Thymus (tissue), 11 donors: Measurements from ENCODE around the gene KRT77. TPM values are rescaled to one million over a fixed set of nuclear protein-coding genes. Genes with fewer than 3 reads are reported as not detected.

Experiments used
- DNase-seq, 9 donors: peaks; one replicate each; pipeline ENCODE4 v3.0.0-alpha.2; 2013; ENCODE audit warnings: low spot score in 9 of 9, low read depth in 6 of 9, missing footprints in 1 of 9
- H3K27ac ChIP-seq, 2 donors: one replicate each; pipeline ENCODE4 v1.5.1; 2013; ENCODE audit warnings: control low read depth in 1 of 2, low read depth in 1 of 2, low read length in 1 of 2, mild to moderate bottlenecking in 1 of 2, moderate library complexity in 1 of 2
- H3K27me3 ChIP-seq, 2 donors: one replicate each; pipeline ENCODE4 v1.5.1; 2013; ENCODE audit warnings: low read length in 1 of 2; ENCODE audit not compliant: control insufficient read depth in 2 of 2, insufficient read depth in 1 of 2
- H3K36me3 ChIP-seq, 2 donors: one replicate each; pipeline ENCODE4 v1.5.1; 2013; ENCODE audit warnings: low read length in 1 of 2, mild to moderate bottlenecking in 1 of 2, moderate library complexity in 1 of 2; ENCODE audit not compliant: control insufficient read depth in 2 of 2, insufficient read depth in 2 of 2
- H3K4me1 ChIP-seq, 2 donors: one replicate each; pipeline ENCODE4 v1.5.1; 2013; ENCODE audit warnings: low read length in 2 of 2; ENCODE audit not compliant: control insufficient read depth in 2 of 2, insufficient read depth in 2 of 2
- H3K4me3 ChIP-seq, 2 donors: one replicate each; pipeline ENCODE4 v1.5.1; 2013; ENCODE audit warnings: low read length in 2 of 2, control low read depth in 1 of 2, mild to moderate bottlenecking in 1 of 2
- H3K9me3 ChIP-seq, 2 donors: one replicate each; pipeline ENCODE4 v1.5.1; 2013; ENCODE audit warnings: low read length in 1 of 2, mild to moderate bottlenecking in 1 of 2; ENCODE audit not compliant: control insufficient read depth in 2 of 2, insufficient read depth in 1 of 2
- WGBS: extraction: QIAGEN DNeasy Blood & Tissue Kit; methylation state at CpG from one replicate; pipeline ENCODE4 v1.1.7; 2013; 5-methylcytosine and 5-hydroxymethylcytosine counted together
- polyA plus RNA-seq: library from polyadenylated mRNA; stranded (reverse); fragments of 200-250 nt; gene quantifications from one replicate; pipeline ENCODE4 v1.2.3, GENCODE V29; 2013
- total RNA-seq: library from RNA; stranded (reverse); fragments of 120-200 nt; gene quantifications from one replicate; pipeline ENCODE4 v1.2.4, GENCODE V29; 2013
- donor health status: healthy.

The KRT77 gene
- total and polyA plus RNA-seq, 2 donors: 0.66 to 4.1 TPM

GRCh38 chr12:52742196-52742580, 38.9 kb upstream of the KRT77 start:
- Histone ChIP-seq H3K4me3 (no peak overlapping the region), H3K9me3 (no peaks in the 10 kb centered on the region), H3K4me1 (no peaks in the 10 kb centered on the region), H3K27ac (no peak overlapping the region), H3K27me3 (peaks cover 0 to 2% of the 10 kb centered on the region in 2 donors), H3K36me3 (no peaks in the 10 kb centered on the region)
- WGBS: 87% methylated on average over 7 of the region's 7 CpGs
- DNase-seq: no peak

- Histone ChIP-seq H3K27ac (no peak overlapping the region), H3K9me3 (no peaks in the 10 kb centered on the region), H3K27me3 (peaks cover 0 to 2% of the 10 kb centered on the region in 2 donors), H3K36me3 (no peaks in the 10 kb centered on the region), H3K4me3 (no peak overlapping the region), H3K4me1 (no peaks in the 10 kb centered on the region)
- DNase-seq: peak; percentile 24 to 80 (median 51)
- 19% methylated on average over 16 of the region's 16 CpGs for WGBS
Observed at GRCh38 chr12:52741375-52742195, 38.3 kb upstream of the KRT77 start.

- no peak overlapping the region for H3K4me3 ChIP-seq
- no peaks in the 10 kb centered on the region for H3K4me1 ChIP-seq
- DNase-seq: no peak
- no peaks in the 10 kb centered on the region for H3K36me3 ChIP-seq
- no peaks in the 10 kb centered on the region for H3K9me3 ChIP-seq
- peaks cover 0 to 2% of the 10 kb centered on the region in 2 donors for H3K27me3 ChIP-seq
- H3K27ac ChIP-seq: no peak overlapping the region
Observed at GRCh38 chr12:52740584-52740983, 37.3 kb upstream of the KRT77 start.

- Histone ChIP-seq H3K4me3 (no peak overlapping the region), H3K9me3 (no peaks in the 10 kb centered on the region), H3K36me3 (no peaks in the 10 kb centered on the region), H3K27ac (no peak overlapping the region), H3K27me3 (peaks cover 0 to 2% of the 10 kb centered on the region in 2 donors), H3K4me1 (no peaks in the 10 kb centered on the region)
- DNase-seq: no peak
Observed at GRCh38 chr12:52739963-52740362, 36.6 kb upstream of the KRT77 start.

- Histone ChIP-seq H3K27ac (no peak overlapping the region), H3K27me3 (no peaks in the 10 kb centered on the region), H3K4me3 (no peak overlapping the region), H3K4me1 (no peaks in the 10 kb centered on the region), H3K9me3 (no peaks in the 10 kb centered on the region), H3K36me3 (no peaks in the 10 kb centered on the region)
- DNase-seq: no peak
- 86% methylated on average over 5 of the region's 5 CpGs for WGBS
Observed at GRCh38 chr12:52735816-52736632, 32.7 kb upstream of the KRT77 start.

- Histone ChIP-seq H3K4me1 (no peaks in the 10 kb centered on the region), H3K27me3 (no peaks in the 10 kb centered on the region), H3K36me3 (no peaks in the 10 kb centered on the region), H3K4me3 (no peak overlapping the region), H3K27ac (no peak overlapping the region), H3K9me3 (no peaks in the 10 kb centered on the region)
- 85% methylated on average over 8 of the region's 8 CpGs for WGBS
- no peak for DNase-seq
Observed at GRCh38 chr12:52735106-52735505, 31.8 kb upstream of the KRT77 start.

GRCh38 chr12:52730793-52731192, 27.5 kb upstream of the KRT77 start:
- Histone ChIP-seq H3K4me3 (no peak overlapping the region), H3K36me3 (no peaks in the 10 kb centered on the region), H3K9me3 (no peaks in the 10 kb centered on the region), H3K4me1 (no peaks in the 10 kb centered on the region), H3K27ac (no peak overlapping the region), H3K27me3 (no peaks in the 10 kb centered on the region)
- 83% methylated on average over 2 of the region's 2 CpGs for WGBS
- no peak for DNase-seq

GRCh38 chr12:52730383-52730782, 27.1 kb upstream of the KRT77 start:
- Histone ChIP-seq H3K27ac (no peak overlapping the region), H3K9me3 (no peaks in the 10 kb centered on the region), H3K4me3 (no peak overlapping the region), H3K27me3 (no peaks in the 10 kb centered on the region), H3K36me3 (no peaks in the 10 kb centered on the region), H3K4me1 (no peaks in the 10 kb centered on the region)
- DNase-seq: no peak
- WGBS: 93% methylated on average over 13 of the region's 13 CpGs

GRCh38 chr12:52729147-52729546, 25.8 kb upstream of the KRT77 start:
- Histone ChIP-seq H3K27me3 (no peaks in the 10 kb centered on the region), H3K4me1 (no peaks in the 10 kb centered on the region), H3K9me3 (no peaks in the 10 kb centered on the region), H3K4me3 (no peak overlapping the region), H3K36me3 (no peaks in the 10 kb centered on the region), H3K27ac (no peak overlapping the region)
- DNase-seq: no peak
- WGBS: 94% methylated on average over 10 of the region's 10 CpGs
